ENCODE results near the gene PPP1R3E.

DNA sequence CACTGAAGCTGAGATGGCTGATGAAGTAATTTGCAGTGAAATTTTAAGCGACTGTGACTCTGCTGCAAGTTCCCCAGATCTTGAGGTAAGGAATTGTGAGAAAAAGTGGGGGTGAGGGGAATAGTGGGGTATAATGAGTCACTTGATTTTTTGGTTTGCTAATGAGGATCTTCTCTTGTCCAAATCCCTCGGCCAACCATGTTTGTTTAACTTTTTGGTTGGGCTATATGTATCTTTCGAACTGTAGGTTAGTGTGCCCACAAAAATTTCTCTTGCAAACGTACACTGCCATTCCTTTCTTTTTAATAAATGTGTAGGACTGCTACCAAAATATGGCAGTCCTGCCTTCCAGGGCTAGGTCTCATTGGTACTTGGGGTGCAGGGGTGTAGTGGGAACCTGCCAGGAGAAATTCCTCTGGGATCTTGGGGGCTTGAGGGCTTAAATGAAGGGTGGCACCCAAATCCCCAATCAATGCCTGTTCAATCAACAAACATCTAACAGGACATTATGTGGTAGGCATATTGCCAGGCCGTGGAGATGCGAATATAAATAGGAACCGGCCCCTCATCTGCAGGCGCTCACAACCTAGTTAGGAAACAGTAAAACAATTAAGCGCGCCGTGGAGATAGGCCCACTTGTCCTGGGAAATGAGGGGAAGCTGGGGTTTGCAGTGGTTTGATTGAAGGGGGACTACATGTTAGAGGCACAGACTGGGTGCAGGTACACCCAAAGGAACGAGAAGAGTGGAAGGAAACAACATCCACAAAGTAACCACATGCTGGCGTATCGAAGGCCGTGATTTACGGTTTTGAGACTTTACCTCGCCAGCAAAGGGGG, 17.3 kb upstream of the PPP1R3E start:
- TF ChIP-seq, protein P1, sequence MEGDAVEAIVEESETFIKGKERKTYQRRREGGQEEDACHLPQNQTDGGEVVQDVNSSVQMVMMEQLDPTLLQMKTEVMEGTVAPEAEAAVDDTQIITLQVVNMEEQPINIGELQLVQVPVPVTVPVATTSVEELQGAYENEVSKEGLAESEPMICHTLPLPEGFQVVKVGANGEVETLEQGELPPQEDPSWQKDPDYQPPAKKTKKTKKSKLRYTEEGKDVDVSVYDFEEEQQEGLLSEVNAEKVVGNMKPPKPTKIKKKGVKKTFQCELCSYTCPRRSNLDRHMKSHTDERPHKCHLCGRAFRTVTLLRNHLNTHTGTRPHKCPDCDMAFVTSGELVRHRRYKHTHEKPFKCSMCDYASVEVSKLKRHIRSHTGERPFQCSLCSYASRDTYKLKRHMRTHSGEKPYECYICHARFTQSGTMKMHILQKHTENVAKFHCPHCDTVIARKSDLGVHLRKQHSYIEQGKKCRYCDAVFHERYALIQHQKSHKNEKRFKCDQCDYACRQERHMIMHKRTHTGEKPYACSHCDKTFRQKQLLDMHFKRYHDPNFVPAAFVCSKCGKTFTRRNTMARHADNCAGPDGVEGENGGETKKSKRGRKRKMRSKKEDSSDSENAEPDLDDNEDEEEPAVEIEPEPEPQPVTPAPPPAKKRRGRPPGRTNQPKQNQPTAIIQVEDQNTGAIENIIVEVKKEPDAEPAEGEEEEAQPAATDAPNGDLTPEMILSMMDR (IDR thresholded peaks at IDR 0.05), result no peak
- TF ChIP-seq POLR2A (IDR thresholded peaks at IDR 0.05), result no peak

Data from body of pancreas (tissue), 4 donors.